D341Med (cell line): ENCODE measurements around the gene INPP5B.
"Not testable (repeated sequence)": the region's sequence is repeated elsewhere in the genome, so short reads cannot be mapped to it uniquely, and the experiment has no call there.

Experiments used
- DNase-seq: peaks from one replicate; pipeline ENCODE4 v3.0.0; 2012; ENCODE audit warnings: low spot score

INPP5B gene

GRCh38 chr1:37910886-37911285, 36.0 kb downstream of the INPP5B start:
- DNase-seq: not testable (repeated sequence)

- DNase-seq: not testable (repeated sequence)
These were observed 38.3 kb downstream of the INPP5B start for GRCh38 chr1:37908531-37908930.

GRCh38 chr1:37907416-37908125, 39.3 kb downstream of the INPP5B start:
- DNase-seq: not testable (repeated sequence)

GRCh38 chr1:37906591-37906990, 40.3 kb downstream of the INPP5B start:
- not testable (repeated sequence) for DNase-seq

GRCh38 chr1:37905727-37906126, 41.1 kb downstream of the INPP5B start:
- no peak for DNase-seq

- DNase-seq: not testable (repeated sequence)
These were observed 42.9 kb downstream of the INPP5B start for GRCh38 chr1:37903921-37904320.

GRCh38 chr1:37902983-37903382, 43.9 kb downstream of the INPP5B start:
- no peak for DNase-seq

- DNase-seq: no peak
These were observed 45.0 kb downstream of the INPP5B start for GRCh38 chr1:37901893-37902225.

GRCh38 chr1:37901191-37901892, 45.5 kb downstream of the INPP5B start:
- no peak for DNase-seq

GRCh38 chr1:37897563-37897962, 49.3 kb downstream of the INPP5B start:
- DNase-seq: not testable (repeated sequence)

- DNase-seq: no peak
These were observed 53.2 kb downstream of the INPP5B start for GRCh38 chr1:37893673-37894072.

- DNase-seq: no peak
These were observed 54.5 kb downstream of the INPP5B start for GRCh38 chr1:37892151-37893047.

- peak; percentile 37 for DNase-seq
These were observed 56.4 kb downstream of the INPP5B start for GRCh38 chr1:37890378-37891014.

GRCh38 chr1:37888022-37888700, 58.7 kb downstream of the INPP5B start:
- no peak for DNase-seq

- no peak for DNase-seq
These were observed 62.7 kb downstream of the INPP5B start for GRCh38 chr1:37884145-37884544.

GRCh38 chr1:37883671-37884070, 63.2 kb downstream of the INPP5B start:
- DNase-seq: no peak

GRCh38 chr1:37879865-37880264, 67.0 kb downstream of the INPP5B start:
- no peak for DNase-seq

- DNase-seq: no peak
These were observed 68.8 kb downstream of the INPP5B start for GRCh38 chr1:37878071-37878470.

- DNase-seq: no peak
These were observed 71.0 kb downstream of the INPP5B start for GRCh38 chr1:37875833-37876232.

GRCh38 chr1:37872692-37873091, 74.2 kb downstream of the INPP5B start:
- DNase-seq: no peak

GRCh38 chr1:37868466-37868865, 78.4 kb downstream of the INPP5B start:
- no peak for DNase-seq

- no peak for DNase-seq
These were observed 79.1 kb downstream of the INPP5B start for GRCh38 chr1:37867784-37868183.
